HepG2 (cell line): ENCODE measurements around the gene PRCD. TPM values are rescaled to one million over a fixed set of nuclear protein-coding genes. Genes with fewer than 3 reads are reported as not detected.

Experiments used
- CBX2 ChIP-seq, 2 experiments: fragments of 200-600 bp in 1 of 2; sonication (generic); formaldehyde crosslinking in 1 of 2; IDR thresholded peaks; 2 replicates each; pipeline versions ENCODE4 v1.7.0 to v1.8.1; 2018 to 2022; ENCODE audit warnings: low read depth in 2 of 2, low read length in 1 of 2, mild to moderate bottlenecking in 1 of 2, missing genetic modification reagents in 1 of 2
- DMAP1 ChIP-seq: IDR thresholded peaks from 2 replicates; pipeline ENCODE4 v1.6.1; 2016
- KMT2B ChIP-seq: IDR thresholded peaks from 2 replicates; pipeline ENCODE4 v1.6.1; 2016; ENCODE audit warnings: missing genetic modification reagents, missing compliant biosample characterization
- SALL1 ChIP-seq: sonication (generic); formaldehyde crosslinking; IDR thresholded peaks from 2 replicates; pipeline ENCODE4 v1.8.0; 2022; ENCODE audit warnings: mild to moderate bottlenecking, missing genetic modification reagents
- SIX4 ChIP-seq: sonication (generic); formaldehyde crosslinking; IDR thresholded peaks from 2 replicates; pipeline ENCODE4 v1.4.0; 2020; ENCODE audit warnings: missing genetic modification reagents
- SRSF1 ChIP-seq: fragments of 200-400 bp; formaldehyde crosslinking; optimal IDR thresholded peaks from 2 replicates; pipeline ENCODE3; 2017; ENCODE audit warnings: mild to moderate bottlenecking, low read depth, low read length, moderate library complexity
- TEAD2 ChIP-seq: sonication (generic); formaldehyde crosslinking; IDR thresholded peaks from 2 replicates; pipeline ENCODE4 v1.9.0; 2021; ENCODE audit warnings: missing genetic modification reagents
- ZNF326 ChIP-seq: sonication (generic); formaldehyde crosslinking; IDR thresholded peaks from 2 replicates; pipeline ENCODE4 v1.4.0; 2020; ENCODE audit warnings: missing genetic modification reagents, borderline replicate concordance
- ZNF333 ChIP-seq: sonication (generic); formaldehyde crosslinking; IDR thresholded peaks from 2 replicates; pipeline ENCODE4 v1.4.0; 2020; ENCODE audit warnings: mild to moderate bottlenecking, missing genetic modification reagents, borderline replicate concordance
- ZNF614 ChIP-seq: IDR thresholded peaks from 2 replicates; pipeline ENCODE4 v1.6.1; 2018; ENCODE audit warnings: missing biosample characterization, missing genetic modification reagents, inconsistent platforms, borderline replicate concordance
- ZNF788 ChIP-seq: sonication (generic); formaldehyde crosslinking; IDR thresholded peaks from 2 replicates; pipeline ENCODE4 v1.5.0; 2020; ENCODE audit warnings: mild to moderate bottlenecking, missing genetic modification reagents, borderline replicate concordance
- polyA plus RNA-seq, 8 experiments: library from polyadenylated mRNA; depleted of rRNA in 3 of 8; stranded (reverse) in 7 of 8; unstranded in 1 of 8; fragments of >200 nt; fragmentation: Illumina TruSeq in 4 of 8; extraction: Trizol in 4 of 8; gene quantifications; 2 replicates each; pipeline versions ENCODE4 v1.2.1 to v1.2.3, GENCODE V29; 2011 to 2016; ENCODE audit warnings: low read depth in 4 of 8, missing spikeins in 1 of 8, mixed read lengths in 1 of 8; ENCODE audit not compliant: insufficient read depth in 1 of 8
- total RNA-seq, 5 experiments: library from RNA; depleted of rRNA; stranded (reverse); fragments of >200 nt; fragmentation: Illumina TruSeq; extraction: Trizol; gene quantifications; 2 replicates each; pipeline ENCODE4 v1.2.3, GENCODE V29; 2016; ENCODE audit warnings: low read depth in 1 of 5
- TF ChIP-seq, protein P1 (sequence below), 2 experiments: sonication (generic) in 1 of 2; formaldehyde crosslinking in 1 of 2; IDR thresholded peaks; 2 replicates each; pipeline versions ENCODE4 v1.5.1 to v1.6.1; 2011 to 2020; ENCODE audit warnings: borderline replicate concordance in 1 of 2, low read depth in 1 of 2, low read length in 1 of 2, mild to moderate bottlenecking in 1 of 2, missing genetic modification reagents in 1 of 2, moderate library complexity in 1 of 2
- TF ChIP-seq, protein P2 (sequence below): sonication (generic); formaldehyde crosslinking; IDR thresholded peaks from 2 replicates; pipeline ENCODE4 v1.9.0; 2022; ENCODE audit warnings: low read depth, missing genetic modification reagents
- TF ChIP-seq, protein P3 (sequence below): sonication (generic); formaldehyde crosslinking; conservative IDR thresholded peaks from 2 replicates; pipeline ENCODE4 v1.4.0; 2020; ENCODE audit warnings: missing genetic modification reagents
- TF ChIP-seq, protein P4 (sequence below): sonication (generic); formaldehyde crosslinking; IDR thresholded peaks from 2 replicates; pipeline ENCODE4 v1.5.1; 2020; ENCODE audit warnings: mild to moderate bottlenecking, missing genetic modification reagents, moderate library complexity
- TF ChIP-seq, protein P5 (sequence below): sonication (generic); formaldehyde crosslinking; IDR thresholded peaks from 2 replicates; pipeline ENCODE4 v1.4.0; 2020; ENCODE audit warnings: missing genetic modification reagents, mild to moderate bottlenecking, borderline replicate concordance

PRCD gene
- total and polyA plus RNA-seq, 2 of the 13 experiments (the other 11 are each of a cell fraction or from before 2014, with no cell fraction given) = 0.51 TPM; not detected in 1

DNA sequence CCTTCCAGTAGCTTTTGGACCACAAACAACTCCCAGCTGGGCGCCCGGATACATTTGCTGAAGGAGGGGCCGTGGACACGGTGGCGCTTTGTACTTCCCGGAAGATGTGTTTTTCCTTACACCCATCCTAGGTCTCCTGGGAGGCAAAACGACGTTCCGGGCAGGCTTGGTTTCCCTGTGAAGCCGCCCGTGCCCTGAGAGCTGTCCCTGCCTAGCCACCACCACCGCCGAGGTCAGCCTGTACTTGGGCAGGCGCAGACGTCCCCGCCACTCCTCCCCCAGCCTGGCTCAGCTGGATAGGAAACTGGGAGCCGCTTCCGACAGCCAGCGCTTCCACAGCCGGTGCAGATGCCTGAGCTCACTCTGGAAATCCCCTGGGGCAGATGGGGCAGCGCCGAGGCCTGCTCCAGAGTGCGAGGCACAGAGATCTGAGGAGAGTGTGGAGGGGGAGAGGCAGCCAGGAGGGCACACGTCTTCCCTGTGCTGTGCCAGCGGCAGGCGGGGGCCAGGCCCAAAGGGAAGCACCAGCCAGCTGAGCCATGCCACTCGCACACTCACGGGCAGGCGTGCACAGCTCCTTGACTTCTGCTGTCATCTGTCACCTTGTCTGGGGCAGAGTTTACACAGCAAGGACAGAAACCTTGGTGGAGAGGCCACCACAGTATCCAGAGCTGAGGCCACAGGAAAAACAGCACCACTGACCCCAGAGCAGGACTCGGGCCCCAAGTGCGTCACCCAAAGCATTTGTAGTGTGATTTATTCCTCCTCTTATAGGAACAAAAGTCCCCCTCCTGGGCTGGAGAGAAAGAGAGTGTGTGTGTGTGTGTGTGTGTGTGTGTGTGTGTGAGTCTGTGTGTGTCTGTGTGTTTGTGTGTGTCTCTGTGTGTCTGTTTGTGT lies 41.6 kb upstream of the PRCD start (continued):
- TF ChIP-seq, protein P1, sequence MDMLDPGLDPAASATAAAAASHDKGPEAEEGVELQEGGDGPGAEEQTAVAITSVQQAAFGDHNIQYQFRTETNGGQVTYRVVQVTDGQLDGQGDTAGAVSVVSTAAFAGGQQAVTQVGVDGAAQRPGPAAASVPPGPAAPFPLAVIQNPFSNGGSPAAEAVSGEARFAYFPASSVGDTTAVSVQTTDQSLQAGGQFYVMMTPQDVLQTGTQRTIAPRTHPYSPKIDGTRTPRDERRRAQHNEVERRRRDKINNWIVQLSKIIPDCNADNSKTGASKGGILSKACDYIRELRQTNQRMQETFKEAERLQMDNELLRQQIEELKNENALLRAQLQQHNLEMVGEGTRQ (IDR thresholded peaks at IDR 0.05; ENCODE audit: low read depth, low read length) = no peak
- TF ChIP-seq, protein P1 (CRISPR knock-in tag; IDR thresholded peaks at IDR 0.05; ENCODE audit: borderline replicate concordance) = no peak
- TF ChIP-seq TEAD2 (CRISPR knock-in tag) (no peak), KMT2B (CRISPR knock-in tag) (peak; percentile 27; the same call in 1 of the 2 replicates), DMAP1 (CRISPR knock-in tag) (peak; percentile 52; the same call in 1 of the 2 replicates), SRSF1 (no peak), ZNF326 (CRISPR knock-in tag) (0 out of 2 replicates have a peak, but pooled peaks have one; percentile 25), CBX2 (IDR thresholded peaks at IDR 0.05; ENCODE audit: low read depth, low read length) (no peak), CBX2 (CRISPR knock-in tag; IDR thresholded peaks at IDR 0.05; ENCODE audit: low read depth) (0 out of 2 replicates have a peak, but pooled peaks have one; percentile 13), ZNF788 (CRISPR knock-in tag) (peak; percentile 80; the same call in 1 of the 2 replicates), ZNF333 (no peak), ZNF614 (peak; percentile 58; the same call in 1 of the 2 replicates), SALL1 (peak; percentile 87), SIX4 (0 out of 2 replicates have a peak, but pooled peaks have one; percentile 16)
- TF ChIP-seq, protein P2, sequence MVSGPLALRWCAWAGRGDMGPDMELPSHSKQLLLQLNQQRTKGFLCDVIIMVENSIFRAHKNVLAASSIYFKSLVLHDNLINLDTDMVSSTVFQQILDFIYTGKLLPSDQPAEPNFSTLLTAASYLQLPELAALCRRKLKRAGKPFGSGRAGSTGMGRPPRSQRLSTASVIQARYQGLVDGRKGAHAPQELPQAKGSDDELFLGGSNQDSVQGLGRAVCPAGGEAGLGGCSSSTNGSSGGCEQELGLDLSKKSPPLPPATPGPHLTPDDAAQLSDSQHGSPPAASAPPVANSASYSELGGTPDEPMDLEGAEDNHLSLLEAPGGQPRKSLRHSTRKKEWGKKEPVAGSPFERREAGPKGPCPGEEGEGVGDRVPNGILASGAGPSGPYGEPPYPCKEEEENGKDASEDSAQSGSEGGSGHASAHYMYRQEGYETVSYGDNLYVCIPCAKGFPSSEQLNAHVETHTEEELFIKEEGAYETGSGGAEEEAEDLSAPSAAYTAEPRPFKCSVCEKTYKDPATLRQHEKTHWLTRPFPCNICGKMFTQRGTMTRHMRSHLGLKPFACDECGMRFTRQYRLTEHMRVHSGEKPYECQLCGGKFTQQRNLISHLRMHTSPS (CRISPR knock-in tag) = peak; percentile 96; the same call in 1 of the 2 replicates
- TF ChIP-seq, protein P3, sequence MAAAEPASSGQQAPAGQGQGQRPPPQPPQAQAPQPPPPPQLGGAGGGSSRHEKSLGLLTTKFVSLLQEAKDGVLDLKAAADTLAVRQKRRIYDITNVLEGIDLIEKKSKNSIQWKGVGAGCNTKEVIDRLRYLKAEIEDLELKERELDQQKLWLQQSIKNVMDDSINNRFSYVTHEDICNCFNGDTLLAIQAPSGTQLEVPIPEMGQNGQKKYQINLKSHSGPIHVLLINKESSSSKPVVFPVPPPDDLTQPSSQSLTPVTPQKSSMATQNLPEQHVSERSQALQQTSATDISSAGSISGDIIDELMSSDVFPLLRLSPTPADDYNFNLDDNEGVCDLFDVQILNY (CRISPR knock-in tag) = no peak
- TF ChIP-seq, protein P4, sequence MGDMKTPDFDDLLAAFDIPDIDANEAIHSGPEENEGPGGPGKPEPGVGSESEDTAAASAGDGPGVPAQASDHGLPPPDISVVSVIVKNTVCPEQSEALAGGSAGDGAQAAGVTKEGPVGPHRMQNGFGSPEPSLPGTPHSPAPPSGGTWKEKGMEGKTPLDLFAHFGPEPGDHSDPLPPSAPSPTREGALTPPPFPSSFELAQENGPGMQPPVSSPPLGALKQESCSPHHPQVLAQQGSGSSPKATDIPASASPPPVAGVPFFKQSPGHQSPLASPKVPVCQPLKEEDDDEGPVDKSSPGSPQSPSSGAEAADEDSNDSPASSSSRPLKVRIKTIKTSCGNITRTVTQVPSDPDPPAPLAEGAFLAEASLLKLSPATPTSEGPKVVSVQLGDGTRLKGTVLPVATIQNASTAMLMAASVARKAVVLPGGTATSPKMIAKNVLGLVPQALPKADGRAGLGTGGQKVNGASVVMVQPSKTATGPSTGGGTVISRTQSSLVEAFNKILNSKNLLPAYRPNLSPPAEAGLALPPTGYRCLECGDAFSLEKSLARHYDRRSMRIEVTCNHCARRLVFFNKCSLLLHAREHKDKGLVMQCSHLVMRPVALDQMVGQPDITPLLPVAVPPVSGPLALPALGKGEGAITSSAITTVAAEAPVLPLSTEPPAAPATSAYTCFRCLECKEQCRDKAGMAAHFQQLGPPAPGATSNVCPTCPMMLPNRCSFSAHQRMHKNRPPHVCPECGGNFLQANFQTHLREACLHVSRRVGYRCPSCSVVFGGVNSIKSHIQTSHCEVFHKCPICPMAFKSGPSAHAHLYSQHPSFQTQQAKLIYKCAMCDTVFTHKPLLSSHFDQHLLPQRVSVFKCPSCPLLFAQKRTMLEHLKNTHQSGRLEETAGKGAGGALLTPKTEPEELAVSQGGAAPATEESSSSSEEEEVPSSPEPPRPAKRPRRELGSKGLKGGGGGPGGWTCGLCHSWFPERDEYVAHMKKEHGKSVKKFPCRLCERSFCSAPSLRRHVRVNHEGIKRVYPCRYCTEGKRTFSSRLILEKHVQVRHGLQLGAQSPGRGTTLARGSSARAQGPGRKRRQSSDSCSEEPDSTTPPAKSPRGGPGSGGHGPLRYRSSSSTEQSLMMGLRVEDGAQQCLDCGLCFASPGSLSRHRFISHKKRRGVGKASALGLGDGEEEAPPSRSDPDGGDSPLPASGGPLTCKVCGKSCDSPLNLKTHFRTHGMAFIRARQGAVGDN (CRISPR knock-in tag) = peak; percentile 99
- TF ChIP-seq, protein P5, sequence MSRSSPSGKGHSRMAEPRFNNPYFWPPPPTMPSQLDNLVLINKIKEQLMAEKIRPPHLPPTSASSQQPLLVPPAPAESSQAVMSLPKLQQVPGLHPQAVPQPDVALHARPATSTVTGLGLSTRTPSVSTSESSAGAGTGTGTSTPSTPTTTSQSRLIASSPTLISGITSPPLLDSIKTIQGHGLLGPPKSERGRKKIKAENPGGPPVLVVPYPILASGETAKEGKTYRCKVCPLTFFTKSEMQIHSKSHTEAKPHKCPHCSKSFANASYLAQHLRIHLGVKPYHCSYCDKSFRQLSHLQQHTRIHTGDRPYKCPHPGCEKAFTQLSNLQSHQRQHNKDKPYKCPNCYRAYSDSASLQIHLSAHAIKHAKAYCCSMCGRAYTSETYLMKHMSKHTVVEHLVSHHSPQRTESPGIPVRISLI (CRISPR knock-in tag) = peak; percentile 29; the same call in 1 of the 2 replicates
